ENCODE results near the gene LTBR. TPM values are rescaled to one million over a fixed set of nuclear protein-coding genes. Genes with fewer than 3 reads are reported as not detected.

The LTBR gene
- total and polyA plus RNA-seq, 10 of the 15 experiments (the other 5 are each of a cell fraction or from before 2014, with no cell fraction given) = 0.24 to 0.44 TPM; not detected in 8

- TF ChIP-seq MYB (IDR thresholded peaks at IDR 0.05; ENCODE audit: borderline replicate concordance, low read depth, low read length) (no peak), NBN (IDR thresholded peaks at IDR 0.05) (no peak), ZNF592 (IDR thresholded peaks at IDR 0.05) (no peak), HDGF (IDR thresholded peaks at IDR 0.05) (no peak), BCL3 (IDR thresholded peaks at IDR 0.05; ENCODE audit: borderline replicate concordance, insufficient read depth, low read depth, low read length, poor library complexity, severe bottlenecking) (no peak)
These were observed 9.2 kb upstream of the LTBR start (continued) for GRCh38 chr12:6374786-6375160.

GRCh38 chr12:6375269-6376078 lies 8.5 kb upstream of the LTBR start, which contains the start of gene SCNN1A:
TSS of gene SCNN1A (minus strand) at chr12:6375563. CDS start at chr12:6374783, 780 bp downstream.
- H3K9ac ChIP-seq (ENCODE audit: control insufficient read depth, insufficient read depth, low read length) = no peak within 1 kb of the TSS
- ChIA-PET CTCF (no interaction called here), RAD21 (ENCODE audit: unreplicated experiment) (no interaction called here), POLR2A (no interaction called here), SMC1A (ENCODE audit: uncharacterized antibody, unreplicated experiment) (no interaction called here)
- no peaks in the 10 kb centered on the region for H3K9me3 ChIP-seq (replicated peaks; ENCODE audit: control insufficient read depth, insufficient read depth, low read length)
- no TSS peak for BruUV-seq (replicated peaks)
- FAIRE-seq (no peak), DNase-seq (ENCODE audit: low read depth, low spot score) (no peak), ATAC-seq (no peak)
- no peaks in the 10 kb centered on the region for H3K4me1 ChIP-seq (ENCODE audit: control insufficient read depth, insufficient read depth, low read length)
- WGBS (ENCODE audit: insufficient coverage, insufficient replicate concordance, low lambda C conversion rate, missing lambda C conversion rate) = 48% methylated on average over 14 of the region's 15 CpGs
- H3K4me2 ChIP-seq (ENCODE audit: control insufficient read depth, insufficient read depth) = no peak within 1 kb of the TSS
- no peak within 1 kb of the TSS for H3K4me3 ChIP-seq
- H3K27me3 ChIP-seq (replicated peaks in 1 of 2; ENCODE audit: control insufficient read depth in 2 of 2, insufficient read depth in 2 of 2, low read length in 1 of 2) = peaks cover 0 to 2% of the 10 kb centered on the region in 2 experiments; a peak in 2 of 4 replicates
- intact Hi-C loops (cut with micrococcal nuclease; ENCODE audit: unreplicated experiment) (no loop called here), in situ Hi-C loops (cut with MboI) (no loop called here)
- no peaks in the 10 kb centered on the region for H3K79me2 ChIP-seq (ENCODE audit: control insufficient read depth, insufficient read depth, low read length)
- H2AFZ ChIP-seq (ENCODE audit: control insufficient read depth, low read depth, low read length) = no peak within 1 kb of the TSS
- no peak within 1 kb of the TSS for H3K27ac ChIP-seq (ENCODE audit: control insufficient read depth, insufficient read depth)
- no peaks in the 10 kb centered on the region for H4K20me1 ChIP-seq (ENCODE audit: control insufficient read depth, insufficient read depth)
- no peaks in the 10 kb centered on the region for H3K36me3 ChIP-seq (ENCODE audit: control insufficient read depth in 2 of 2, insufficient read depth in 2 of 2, low read length in 1 of 2)
- no peak for TF ChIP-seq IRF5 (IDR thresholded peaks at IDR 0.05; ENCODE audit: borderline replicate concordance)
- TF ChIP-seq POLR2A (IDR thresholded peaks at IDR 0.05; ENCODE audit: low read depth, low read length) = no peak
- no peak for TF ChIP-seq MEF2B (IDR thresholded peaks at IDR 0.05; ENCODE audit: partially characterized antibody, poor library complexity, severe bottlenecking)
- no peak for TF ChIP-seq NRF1 (conservative IDR thresholded peaks at IDR 0.05; ENCODE audit: low read depth, low read length)
- TF ChIP-seq ZNF274 (IDR thresholded peaks at IDR 0.05; ENCODE audit: insufficient read depth, insufficient read length) = no peak
- TF ChIP-seq BRCA1 (IDR thresholded peaks at IDR 0.05; ENCODE audit: low read depth, low read length) = no peak
- no peak for TF ChIP-seq TARDBP (IDR thresholded peaks at IDR 0.05; ENCODE audit: borderline replicate concordance)
- TF ChIP-seq ESRRA (IDR thresholded peaks at IDR 0.05; ENCODE audit: low read length) = no peak
- TF ChIP-seq CBX5 (IDR thresholded peaks at IDR 0.05; ENCODE audit: low read depth) = no peak
- TF ChIP-seq FOXK2 (IDR thresholded peaks at IDR 0.05) = no peak
- TF ChIP-seq MLLT1 (IDR thresholded peaks at IDR 0.05) = no peak

Measured in GM12878 (cell line).